Measurements from ENCODE around the gene CBX6. TPM values are rescaled to one million over a fixed set of nuclear protein-coding genes. Genes with fewer than 3 reads are reported as not detected.

CBX6 gene
- total RNA-seq, 1 experiment from 2014 or later, result 31.4 TPM

GRCh38 chr22:38850399-38850798 is 21.6 kb downstream of the CBX6 start:
- Histone ChIP-seq H2BK12ac (ENCODE audit: insufficient read length, low read depth, low read length) (no peak overlapping the region), H3T11ph (ENCODE audit: low read length) (no peak overlapping the region), H3K27me3 (ENCODE audit: insufficient read depth, low read length) (no peaks in the 10 kb centered on the region; the same call in 1 of the 2 replicates), H2BK120ac (ENCODE audit: low read depth, low read length, poor library complexity, severe bottlenecking) (no peak overlapping the region), H4K91ac (ENCODE audit: insufficient read length, low read depth, low read length) (no peak overlapping the region), H3K56ac (ENCODE audit: insufficient read length, low read depth, low read length) (no peak overlapping the region), H3K14ac (ENCODE audit: insufficient read depth, low read length) (no peak overlapping the region), H3K9ac (ENCODE audit: extremely low read depth, insufficient read length, low read length) (no peak overlapping the region), H3K27ac (ENCODE audit: insufficient read length, low read depth, low read length) (no peak overlapping the region), H4K5ac (ENCODE audit: insufficient read length, low read depth, low read length) (no peak overlapping the region), H3K4me1 (ENCODE audit: insufficient read depth, low read length) (no peaks in the 10 kb centered on the region), H3K79me2 (ENCODE audit: insufficient read depth, low read length) (no peaks in the 10 kb centered on the region), H3K18ac (ENCODE audit: insufficient read length, low read depth, low read length) (no peak overlapping the region), H3K23me2 (ENCODE audit: insufficient read length, low read depth, low read length, poor library complexity, severe bottlenecking) (no peaks in the 10 kb centered on the region), H3K79me1 (ENCODE audit: insufficient read depth, low read depth, low read length, poor library complexity, severe bottlenecking) (no peaks in the 10 kb centered on the region), H3K23ac (ENCODE audit: insufficient read length, low read depth, low read length) (no peak overlapping the region), H3K4me2 (ENCODE audit: insufficient read depth, insufficient read length, low read length) (no peak overlapping the region), H4K8ac (replicated peaks; ENCODE audit: insufficient read length, low read depth, low read length) (no peak overlapping the region), H3K4ac (ENCODE audit: low read depth, low read length) (no peak overlapping the region), H2AK5ac (ENCODE audit: insufficient read length, low read length) (no peak overlapping the region), H3K9me3 (ENCODE audit: control insufficient read depth, low read depth, low read length) (no peaks in the 10 kb centered on the region), H2AFZ (ENCODE audit: low read length) (no peak overlapping the region), H4K20me1 (ENCODE audit: control insufficient read depth, insufficient read depth, insufficient read length) (peaks cover 2% of the 10 kb centered on the region), H2BK20ac (ENCODE audit: low read depth, low read length, poor library complexity, severe bottlenecking) (no peak overlapping the region), H2BK15ac (ENCODE audit: low read depth, low read length) (no peak overlapping the region), H2BK5ac (ENCODE audit: insufficient read length, low read length) (no peak overlapping the region)
- Mint-ChIP-seq H3K9me3 (no peaks in the 10 kb centered on the region; a peak in 1 of 5 replicates), H3K36me3 (ENCODE audit: insufficient read depth in 1 of 3, low read depth in 3 of 3) (no peaks in the 10 kb centered on the region), H3K27ac (no peak overlapping the region), H3K4me3 (no peak overlapping the region), H3K27me3 (ENCODE audit: low read depth) (peaks cover 77% of the 10 kb centered on the region), H3K4me1 (peaks cover 10 to 30% of the 10 kb centered on the region in 2 experiments)
- no peak for DNase-seq
- no peak for TF ChIP-seq CTCF (conservative IDR thresholded peaks at IDR 0.05)
- no CpG with 5 or more reads among the region's 2 CpGs for WGBS (ENCODE audit: extremely low coverage, insufficient read length, low lambda C conversion rate)
